VCaP (cell line): Measurements from ENCODE around the gene FBXW7.

Experiments
- H3K27ac ChIP-seq: fragments of 450-650 bp; 2 replicates; pipeline ENCODE4 v1.5.1; 2017
- TF ChIP-seq, protein P1 (sequence below): fragments of 450-650 bp; conservative IDR thresholded peaks from 2 replicates; pipeline ENCODE4 v1.5.1; 2017; ENCODE audit warnings: mild to moderate bottlenecking, moderate library complexity

The FBXW7 gene

DNA sequence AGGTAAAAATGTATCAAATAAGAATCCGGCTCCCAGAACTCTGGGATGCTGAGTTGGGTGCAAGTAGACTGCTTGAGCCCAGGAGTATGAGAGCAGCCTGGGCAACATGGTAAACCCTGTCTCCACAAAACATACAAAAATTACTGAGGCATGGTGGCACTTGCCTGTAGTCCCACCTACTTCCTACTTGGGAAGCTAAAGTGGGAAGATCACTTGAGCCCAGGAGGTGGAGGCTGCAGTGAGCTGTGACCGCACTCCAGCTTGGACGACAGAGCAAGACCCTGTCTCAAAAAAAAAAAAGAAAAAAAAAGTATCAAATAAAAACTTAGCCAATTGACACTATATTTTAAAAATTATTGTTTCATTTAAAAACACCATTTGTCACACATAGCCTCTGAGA, 84.4 kb downstream of the FBXW7 start:
- TF ChIP-seq, protein P1, sequence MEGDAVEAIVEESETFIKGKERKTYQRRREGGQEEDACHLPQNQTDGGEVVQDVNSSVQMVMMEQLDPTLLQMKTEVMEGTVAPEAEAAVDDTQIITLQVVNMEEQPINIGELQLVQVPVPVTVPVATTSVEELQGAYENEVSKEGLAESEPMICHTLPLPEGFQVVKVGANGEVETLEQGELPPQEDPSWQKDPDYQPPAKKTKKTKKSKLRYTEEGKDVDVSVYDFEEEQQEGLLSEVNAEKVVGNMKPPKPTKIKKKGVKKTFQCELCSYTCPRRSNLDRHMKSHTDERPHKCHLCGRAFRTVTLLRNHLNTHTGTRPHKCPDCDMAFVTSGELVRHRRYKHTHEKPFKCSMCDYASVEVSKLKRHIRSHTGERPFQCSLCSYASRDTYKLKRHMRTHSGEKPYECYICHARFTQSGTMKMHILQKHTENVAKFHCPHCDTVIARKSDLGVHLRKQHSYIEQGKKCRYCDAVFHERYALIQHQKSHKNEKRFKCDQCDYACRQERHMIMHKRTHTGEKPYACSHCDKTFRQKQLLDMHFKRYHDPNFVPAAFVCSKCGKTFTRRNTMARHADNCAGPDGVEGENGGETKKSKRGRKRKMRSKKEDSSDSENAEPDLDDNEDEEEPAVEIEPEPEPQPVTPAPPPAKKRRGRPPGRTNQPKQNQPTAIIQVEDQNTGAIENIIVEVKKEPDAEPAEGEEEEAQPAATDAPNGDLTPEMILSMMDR, result no peak
- H3K27ac ChIP-seq, result no peak overlapping the region

DNA sequence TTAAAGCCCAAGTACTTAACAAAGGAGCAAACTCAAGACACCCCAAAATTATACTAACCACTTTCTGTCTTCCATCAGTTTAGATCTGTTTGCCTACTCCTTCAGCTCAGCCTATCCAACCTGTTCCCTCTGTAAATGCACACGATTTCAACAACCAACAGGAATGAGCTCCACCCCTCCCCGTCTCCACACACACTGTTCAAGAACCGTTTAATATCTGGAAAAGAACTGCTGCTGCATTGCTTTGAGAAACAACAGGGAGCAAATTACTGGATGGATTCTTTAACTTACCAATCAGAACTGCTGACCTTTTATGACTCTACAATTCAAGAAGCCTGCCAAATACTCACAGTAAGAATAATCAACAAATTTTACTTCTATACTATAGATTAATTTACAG, 87.0 kb downstream of the FBXW7 start:
- TF ChIP-seq, protein P1, result no peak

GRCh38 chr4:152448038-152448707, 87.7 kb downstream of the FBXW7 start:
- TF ChIP-seq, protein P1, result no peak
- no peak overlapping the region for H3K27ac ChIP-seq

More for the DNA sequence above, 87.0 kb downstream of the FBXW7 start:
- no peak overlapping the region for H3K27ac ChIP-seq

DNA sequence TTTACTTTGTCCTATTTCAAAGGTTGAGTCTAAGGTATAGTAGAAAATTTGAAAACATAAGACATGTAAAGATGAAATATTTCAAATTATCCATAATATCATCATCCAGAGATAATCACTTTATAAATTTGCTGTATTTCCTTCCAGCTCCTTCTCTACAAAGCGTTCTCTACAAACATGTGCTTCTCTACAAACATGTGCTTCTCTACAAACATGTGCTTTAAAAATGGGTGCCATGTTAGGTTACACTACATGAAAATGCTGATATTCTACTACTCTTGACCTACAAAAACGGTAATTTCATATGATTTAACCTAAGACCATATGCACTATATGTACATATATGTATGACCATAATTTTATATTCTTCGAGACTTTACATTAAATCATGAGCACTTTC, 92.0 kb downstream of the FBXW7 start:
- TF ChIP-seq, protein P1, result no peak
- no peak overlapping the region for H3K27ac ChIP-seq

- no peak overlapping the region for H3K27ac ChIP-seq
- TF ChIP-seq, protein P1, result no peak
Observed at GRCh38 chr4:152437561-152437960, 98.3 kb downstream of the FBXW7 start.

DNA sequence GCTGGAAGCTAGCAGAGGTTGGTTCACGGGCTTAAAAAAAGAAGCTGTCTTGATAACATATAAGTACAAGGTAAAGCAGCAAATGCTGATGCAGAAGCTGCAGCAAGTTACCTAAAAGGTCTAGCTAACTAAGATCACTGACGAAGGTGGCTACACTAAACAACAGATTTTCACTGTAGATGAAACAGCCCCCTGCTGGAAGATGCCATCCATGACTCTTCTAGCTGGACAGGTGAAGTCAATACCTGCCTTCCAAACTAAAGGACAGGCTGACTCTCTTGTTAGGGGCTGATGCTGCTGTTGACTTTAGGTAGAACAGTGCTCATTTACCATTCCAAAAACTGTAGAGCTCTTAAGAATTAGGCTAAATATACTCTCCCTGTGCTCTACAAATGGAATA, 99.5 kb downstream of the FBXW7 start:
- TF ChIP-seq, protein P1, result no peak; the same call in 1 of the 2 replicates
- H3K27ac ChIP-seq, result no peak overlapping the region

DNA sequence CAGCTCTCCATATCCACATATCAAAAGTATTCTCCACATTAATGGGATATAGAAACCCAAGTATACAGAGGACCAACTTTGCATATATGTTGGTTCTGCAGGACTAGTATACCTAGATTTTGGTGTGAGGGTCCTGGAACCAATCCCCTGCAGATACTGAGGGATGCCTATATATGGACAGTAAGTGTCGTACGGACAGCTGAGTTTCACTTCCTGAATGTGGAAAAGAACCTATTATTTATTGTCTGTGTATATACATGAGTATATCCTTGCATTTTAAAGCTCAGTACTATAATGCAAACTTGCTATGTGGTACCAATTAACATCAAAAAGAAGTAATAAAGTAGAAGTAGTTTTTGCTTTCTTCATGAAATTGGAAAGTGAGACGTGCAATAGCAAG, 101.9 kb downstream of the FBXW7 start:
- no peak overlapping the region for H3K27ac ChIP-seq
- TF ChIP-seq, protein P1, result no peak
